Hepatocyte (in vitro differentiated cells): ENCODE measurements around the gene ROR1.

Experiments
- CTCF ChIP-seq: fragments of 200-600 bp; sonication (generic); IDR thresholded peaks from 2 replicates; pipeline ENCODE4 v1.5.1; 2016; ENCODE audit warnings: antibody characterized with exemption, mild to moderate bottlenecking; ENCODE audit not compliant: poor library complexity
- EZH2 ChIP-seq: fragments of 200-600 bp; sonication (generic); IDR thresholded peaks from 2 replicates; pipeline ENCODE4 v1.6.1; 2016; ENCODE audit warnings: antibody characterized with exemption, mild to moderate bottlenecking, borderline replicate concordance
- EZH2phosphoT487 ChIP-seq: fragments of 200-600 bp; sonication (generic); IDR thresholded peaks from one replicate; pipeline ENCODE4 v1.6.1; 2018; ENCODE audit warnings: antibody characterized with exemption, mild to moderate bottlenecking, low read depth, moderate library complexity; ENCODE audit not compliant: unreplicated experiment, severe bottlenecking

DNA sequence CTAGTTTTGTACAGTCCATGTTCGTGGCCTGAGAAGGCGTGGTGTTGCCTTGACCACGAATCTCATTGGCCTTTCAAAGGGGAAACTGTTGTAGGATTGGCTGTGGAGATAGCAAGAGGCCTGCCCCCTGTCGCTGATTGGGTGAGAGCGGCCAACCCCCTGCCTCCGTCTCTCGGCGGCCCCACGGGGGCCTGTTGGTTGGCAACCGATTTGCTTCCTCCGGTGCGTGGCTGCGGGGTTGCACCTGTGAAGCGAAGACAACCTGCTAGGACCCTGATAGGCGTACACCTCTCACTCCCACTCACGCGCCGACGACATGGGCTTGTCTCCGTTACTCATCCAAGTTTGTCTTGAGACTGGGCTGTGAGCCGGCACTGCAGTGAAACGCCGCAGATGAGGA lies 429.6 kb downstream of the ROR1 start, which contains the start of gene UBE2U:
- TF ChIP-seq CTCF: no peak
- TF ChIP-seq EZH2phosphoT487: no peak
- no peak for TF ChIP-seq EZH2
